Activated naive CD8-positive, alpha-beta T cell treated with anti-CD3 and anti-CD28 coated beads, Interleukin-2, amount 10 ng/mL, durations not matched to agents 7 days and 5 days (primary cell): ENCODE data around the gene RYR3. TPM values are rescaled to one million over a fixed set of nuclear protein-coding genes. Genes with fewer than 3 reads are reported as not detected.

ENCODE experiments used
- ATAC-seq: fragments of 150-1000 bp; cut with Tn5 transposase; one replicate; pipeline ENCODE4 v1.10.0; 2021; ENCODE audit warnings: low read depth, moderate library complexity
- POLR2A ChIA-PET: fragments of 350-600 bp; sonication (Branson Sonifier 250); formaldehyde crosslinking; loops from one replicate; lab custom pipeline; 2021; ENCODE audit warnings: antibody characterized with exemption; lab: Charles Lee
- DNase-seq: peaks from one replicate; pipeline ENCODE4 v3.0.0; 2021
- H3K27ac Mint-ChIP-seq: one replicate; pipeline ENCODE4 v1.8.0; 2022; ENCODE audit warnings: mild to moderate bottlenecking, mixed read lengths
- H3K27me3 Mint-ChIP-seq: one replicate; pipeline ENCODE4 v1.8.0; 2022; ENCODE audit warnings: mild to moderate bottlenecking, moderate library complexity, mixed read lengths
- H3K36me3 Mint-ChIP-seq: one replicate; pipeline ENCODE4 v1.8.0; 2021; ENCODE audit warnings: mild to moderate bottlenecking, mixed read lengths
- H3K4me1 Mint-ChIP-seq: one replicate; pipeline ENCODE4 v1.8.0; 2021; ENCODE audit warnings: mixed read lengths
- H3K4me3 Mint-ChIP-seq: one replicate; pipeline ENCODE4 v1.8.0; 2022; ENCODE audit warnings: mild to moderate bottlenecking, moderate library complexity, mixed read lengths
- H3K9me3 Mint-ChIP-seq: one replicate; pipeline ENCODE4 v1.8.0; 2021; ENCODE audit warnings: mixed read lengths
- total RNA-seq, 2 experiments: library from RNA; stranded (reverse); gene quantifications; one replicate each; pipeline ENCODE4 v1.2.3, GENCODE V29; 2021

The RYR3 gene
- total RNA-seq, 2 experiments from 2014 or later: not detected

GRCh38 chr15:33864360-33865075 is 553.8 kb downstream of the RYR3 start:
- H3K27ac Mint-ChIP-seq: no peak overlapping the region
- no peak for DNase-seq
- H3K9me3 Mint-ChIP-seq: no peaks in the 10 kb centered on the region
- H3K4me3 Mint-ChIP-seq: no peak overlapping the region
- ATAC-seq: no peak
- no peaks in the 10 kb centered on the region for H3K27me3 Mint-ChIP-seq
- H3K4me1 Mint-ChIP-seq: peaks cover 1% of the 10 kb centered on the region
- peaks cover 1% of the 10 kb centered on the region for H3K36me3 Mint-ChIP-seq
- POLR2A ChIA-PET: no interaction called here

GRCh38 chr15:33865416-33865815 is 554.6 kb downstream of the RYR3 start:
- POLR2A ChIA-PET: no interaction called here
- Mint-ChIP-seq H3K36me3 (peaks cover 1% of the 10 kb centered on the region), H3K27ac (no peak overlapping the region), H3K9me3 (no peaks in the 10 kb centered on the region), H3K27me3 (no peaks in the 10 kb centered on the region), H3K4me1 (peaks cover 1% of the 10 kb centered on the region), H3K4me3 (no peak overlapping the region)
- ATAC-seq (no peak), DNase-seq (no peak)

GRCh38 chr15:33866101-33866737 is 555.5 kb downstream of the RYR3 start:
- no peak overlapping the region for H3K4me3 Mint-ChIP-seq
- no peak overlapping the region for H3K27ac Mint-ChIP-seq
- POLR2A ChIA-PET: no interaction called here
- no peaks in the 10 kb centered on the region for H3K9me3 Mint-ChIP-seq
- DNase-seq (no peak), ATAC-seq (no peak)
- peaks cover 1% of the 10 kb centered on the region for H3K36me3 Mint-ChIP-seq
- no peaks in the 10 kb centered on the region for H3K27me3 Mint-ChIP-seq
- peaks cover 1% of the 10 kb centered on the region for H3K4me1 Mint-ChIP-seq

GRCh38 chr15:33871980-33872379 is 561.2 kb downstream of the RYR3 start:
- Mint-ChIP-seq H3K4me1 (peaks cover 1% of the 10 kb centered on the region), H3K27ac (no peak overlapping the region), H3K4me3 (no peak overlapping the region), H3K9me3 (no peaks in the 10 kb centered on the region), H3K27me3 (no peaks in the 10 kb centered on the region), H3K36me3 (no peaks in the 10 kb centered on the region)
- DNase-seq (no peak), ATAC-seq (no peak)
- POLR2A ChIA-PET: no interaction called here

GRCh38 chr15:33872416-33873106 is 561.8 kb downstream of the RYR3 start:
- no peak overlapping the region for H3K4me3 Mint-ChIP-seq
- ATAC-seq (no peak), DNase-seq (no peak)
- H3K27me3 Mint-ChIP-seq: no peaks in the 10 kb centered on the region
- POLR2A ChIA-PET: no interaction called here
- H3K27ac Mint-ChIP-seq: no peak overlapping the region
- no peaks in the 10 kb centered on the region for H3K9me3 Mint-ChIP-seq
- H3K36me3 Mint-ChIP-seq: no peaks in the 10 kb centered on the region
- H3K4me1 Mint-ChIP-seq: peaks cover 1% of the 10 kb centered on the region

- Mint-ChIP-seq H3K27ac (no peak overlapping the region), H3K27me3 (no peaks in the 10 kb centered on the region), H3K36me3 (no peaks in the 10 kb centered on the region), H3K9me3 (no peaks in the 10 kb centered on the region), H3K4me1 (peaks cover 1% of the 10 kb centered on the region), H3K4me3 (no peak overlapping the region)
- DNase-seq (no peak), ATAC-seq (no peak)
- POLR2A ChIA-PET: no interaction called here
Observed at GRCh38 chr15:33874156-33874555, 563.4 kb downstream of the RYR3 start.

- DNase-seq: no peak
- Mint-ChIP-seq H3K9me3 (peaks cover 4% of the 10 kb centered on the region), H3K27ac (no peak overlapping the region), H3K27me3 (no peaks in the 10 kb centered on the region), H3K4me3 (no peak overlapping the region), H3K4me1 (no peaks in the 10 kb centered on the region), H3K36me3 (no peaks in the 10 kb centered on the region)
- no peak for ATAC-seq
- POLR2A ChIA-PET: no interaction called here
Observed at GRCh38 chr15:33882921-33883320, 572.2 kb downstream of the RYR3 start.

GRCh38 chr15:33888176-33888575 is 577.4 kb downstream of the RYR3 start:
- Mint-ChIP-seq H3K27me3 (no peaks in the 10 kb centered on the region), H3K36me3 (no peaks in the 10 kb centered on the region), H3K9me3 (peaks cover 5% of the 10 kb centered on the region), H3K27ac (no peak overlapping the region), H3K4me1 (no peaks in the 10 kb centered on the region), H3K4me3 (no peak overlapping the region)
- POLR2A ChIA-PET: no interaction called here
- DNase-seq: no peak
- ATAC-seq: no peak

GRCh38 chr15:33894193-33894592 is 583.4 kb downstream of the RYR3 start:
- Mint-ChIP-seq H3K27ac (peak overlapping the region; percentile 59), H3K36me3 (peaks cover 3% of the 10 kb centered on the region), H3K4me1 (peaks cover 5% of the 10 kb centered on the region), H3K9me3 (no peaks in the 10 kb centered on the region), H3K4me3 (peak overlapping the region; percentile 6), H3K27me3 (no peaks in the 10 kb centered on the region)
- ATAC-seq (no peak), DNase-seq (no peak)
- POLR2A ChIA-PET: no interaction called here

GRCh38 chr15:33902043-33902442 is 591.3 kb downstream of the RYR3 start:
- Mint-ChIP-seq H3K9me3 (peaks cover 1% of the 10 kb centered on the region), H3K4me1 (no peaks in the 10 kb centered on the region)

GRCh38 chr15:33903661-33904060 is 592.9 kb downstream of the RYR3 start:
- Mint-ChIP-seq H3K4me1 (no peaks in the 10 kb centered on the region), H3K36me3 (no peaks in the 10 kb centered on the region), H3K9me3 (peaks cover 1% of the 10 kb centered on the region), H3K4me3 (no peak overlapping the region), H3K27me3 (no peaks in the 10 kb centered on the region), H3K27ac (no peak overlapping the region)
- no peak for ATAC-seq
- POLR2A ChIA-PET: no interaction called here
- DNase-seq: no peak

More at GRCh38 chr15:33902043-33902442, 591.3 kb downstream of the RYR3 start:
- DNase-seq: no peak
- ATAC-seq: no peak
- H3K4me3 Mint-ChIP-seq: no peak overlapping the region
- no peak overlapping the region for H3K27ac Mint-ChIP-seq
- POLR2A ChIA-PET: no interaction called here
- H3K36me3 Mint-ChIP-seq: no peaks in the 10 kb centered on the region
- H3K27me3 Mint-ChIP-seq: no peaks in the 10 kb centered on the region

- Mint-ChIP-seq H3K4me1 (no peaks in the 10 kb centered on the region), H3K9me3 (no peaks in the 10 kb centered on the region), H3K27me3 (no peaks in the 10 kb centered on the region), H3K4me3 (no peak overlapping the region), H3K27ac (no peak overlapping the region), H3K36me3 (no peaks in the 10 kb centered on the region)
- ATAC-seq (no peak), DNase-seq (no peak)
- POLR2A ChIA-PET: no interaction called here
Observed at GRCh38 chr15:33907326-33907725, 596.6 kb downstream of the RYR3 start.

- no peaks in the 10 kb centered on the region for H3K27me3 Mint-ChIP-seq
- H3K36me3 Mint-ChIP-seq: no peaks in the 10 kb centered on the region
- DNase-seq: no peak
- no peak overlapping the region for H3K4me3 Mint-ChIP-seq
- H3K4me1 Mint-ChIP-seq: peaks cover under 1% of the 10 kb centered on the region
- H3K27ac Mint-ChIP-seq: no peak overlapping the region
- no peaks in the 10 kb centered on the region for H3K9me3 Mint-ChIP-seq
- POLR2A ChIA-PET: no interaction called here
- ATAC-seq: no peak
Observed at GRCh38 chr15:33908406-33908805, 597.6 kb downstream of the RYR3 start.

- Mint-ChIP-seq H3K4me3 (no peak overlapping the region), H3K27ac (no peak overlapping the region), H3K27me3 (no peaks in the 10 kb centered on the region), H3K36me3 (peaks cover 1% of the 10 kb centered on the region), H3K4me1 (peaks cover 1% of the 10 kb centered on the region), H3K9me3 (no peaks in the 10 kb centered on the region)
- DNase-seq (no peak), ATAC-seq (no peak)
- POLR2A ChIA-PET: no interaction called here
Observed at GRCh38 chr15:33910741-33911140, 600.0 kb downstream of the RYR3 start.
